HG03432 (cell line): ENCODE data around the gene STAT1.
"Not testable (repeated sequence)": the region's sequence is repeated elsewhere in the genome, so short reads cannot be mapped to it uniquely, and the experiment has no call there.

Source experiments
- ATAC-seq: cut with Tn5 transposase; IDR thresholded peaks from one replicate; pipeline ENCODE4 v1.9.1; 2021; ENCODE audit warnings: mild to moderate bottlenecking, moderate library complexity; ENCODE audit not compliant: unreplicated experiment

Gene STAT1

DNA sequence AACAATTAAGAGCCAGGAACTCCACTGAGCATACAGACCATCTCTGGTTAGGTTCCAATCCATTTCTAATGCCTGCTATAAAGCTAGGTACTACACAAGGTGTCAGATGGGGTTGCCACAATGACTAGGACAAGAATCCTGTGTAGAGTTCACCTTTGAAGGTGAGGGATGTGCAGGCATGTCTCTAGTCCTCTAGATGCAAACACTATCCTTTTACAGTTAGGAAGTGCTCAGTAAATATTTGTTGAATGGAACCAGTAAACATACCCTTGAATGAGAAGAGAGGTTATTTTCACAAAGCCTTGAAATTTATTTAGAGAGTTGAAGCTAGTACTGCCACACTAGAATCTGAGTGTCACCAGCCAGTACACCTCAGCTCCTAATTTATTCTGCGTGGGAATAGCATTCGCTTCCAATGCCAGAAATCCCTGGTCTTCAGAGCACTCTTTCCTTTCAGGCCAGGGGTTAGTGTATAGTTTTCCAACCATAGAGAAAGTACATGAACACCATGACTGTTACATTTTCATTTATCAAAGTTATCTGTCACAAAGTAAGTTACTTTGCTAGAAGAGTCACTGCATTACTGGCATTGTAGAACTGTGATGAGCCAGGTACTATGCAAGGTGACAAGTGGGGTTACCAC lies 48.3 kb downstream of the STAT1 start:
- ATAC-seq: no peak

- no peak for ATAC-seq
Measured at GRCh38 chr2:190964170-190964795, 49.7 kb downstream of the STAT1 start.

DNA sequence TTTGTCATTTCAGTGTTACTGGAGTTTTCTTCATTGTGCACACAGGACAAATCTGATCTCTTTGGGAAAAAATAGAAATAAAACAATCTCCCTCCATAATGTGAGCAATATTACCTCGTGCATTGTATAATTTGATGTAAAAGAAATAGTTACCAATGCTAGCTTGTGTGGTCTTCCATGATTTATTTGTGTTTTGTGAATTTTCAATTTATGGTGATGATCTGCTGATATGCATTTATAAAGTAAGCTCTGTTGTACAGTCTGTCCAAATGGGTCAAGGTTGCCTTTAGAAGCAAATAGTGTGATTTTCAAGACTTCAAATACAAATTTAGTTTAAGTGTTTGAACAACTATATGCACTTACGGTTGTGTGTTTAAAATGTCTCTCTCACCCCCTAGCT lies 50.9 kb downstream of the STAT1 start:
- no peak for ATAC-seq

- peak; percentile 40 for ATAC-seq
Measured at GRCh38 chr2:190961918-190962487, 52.0 kb downstream of the STAT1 start.

- not testable (repeated sequence) for ATAC-seq
Measured at GRCh38 chr2:190961117-190961516, 52.9 kb downstream of the STAT1 start.

DNA sequence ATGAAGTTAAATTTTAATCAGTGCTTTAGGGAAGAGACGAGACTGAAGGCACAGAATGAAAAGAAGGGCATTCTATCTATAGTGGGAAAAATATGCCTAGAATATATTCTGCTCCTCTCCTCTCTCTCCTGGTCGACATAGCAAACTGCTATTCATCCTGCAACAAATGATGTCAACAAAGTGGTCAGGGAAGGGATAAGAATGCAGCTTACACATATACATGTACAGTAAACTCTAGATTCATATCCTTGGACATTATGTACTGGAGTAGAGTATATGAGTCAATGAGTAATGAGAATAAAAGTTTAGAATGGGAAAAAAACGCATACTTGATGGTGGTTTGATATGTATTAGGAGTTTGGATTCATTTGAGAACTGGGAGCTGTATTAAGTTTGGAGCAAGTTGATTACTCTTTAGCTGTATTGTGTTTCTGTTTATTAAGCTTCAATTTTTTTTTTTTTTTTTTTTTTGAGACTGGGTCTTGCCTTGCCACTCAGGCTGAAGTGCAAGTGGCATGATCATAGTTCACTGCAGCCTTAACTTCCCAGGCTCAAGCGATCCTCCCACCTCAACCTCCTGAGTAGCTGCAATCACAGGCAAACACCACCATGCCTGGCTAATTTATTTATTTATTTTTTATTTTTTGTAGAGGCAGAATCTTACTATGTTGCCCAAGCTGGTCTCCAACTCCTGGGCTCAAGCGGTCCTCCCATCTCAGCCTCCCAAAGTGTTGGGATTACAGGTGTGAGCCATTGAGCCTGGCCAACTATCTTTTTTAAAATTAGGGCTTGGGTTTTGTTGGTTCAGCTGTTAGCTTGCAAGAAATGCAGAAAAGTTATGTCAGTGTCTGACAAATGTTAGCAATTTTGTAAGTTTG lies 53.8 kb downstream of the STAT1 start:
- no peak for ATAC-seq

GRCh38 chr2:190953257-190953656 lies 60.7 kb downstream of the STAT1 start:
- ATAC-seq: no peak

DNA sequence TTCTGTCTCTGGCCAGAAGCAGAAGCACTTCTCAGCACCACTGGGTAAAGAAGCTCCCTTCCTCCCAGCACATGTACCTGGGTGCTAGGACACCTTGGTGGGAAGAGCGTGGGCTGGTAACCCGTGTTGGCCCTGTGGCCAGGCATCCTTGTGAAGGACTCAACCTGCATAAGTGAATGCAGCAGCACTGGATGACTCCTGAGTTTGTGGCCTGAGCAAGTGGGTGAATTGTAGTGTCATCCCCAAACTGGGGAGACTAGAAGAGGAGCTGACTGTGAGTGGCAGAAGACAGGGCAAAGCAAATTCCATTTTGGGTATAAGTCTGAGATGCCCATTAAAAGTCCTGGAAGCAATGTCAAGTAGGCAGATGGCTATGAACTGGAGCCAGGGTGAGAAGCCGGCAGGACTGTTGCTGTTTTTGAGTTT lies 63.4 kb downstream of the STAT1 start:
- ATAC-seq: no peak

GRCh38 chr2:190948671-190949070 lies 65.3 kb downstream of the STAT1 start:
- ATAC-seq: no peak

- ATAC-seq: peak; percentile 86
Measured at GRCh38 chr2:190947711-190948251, 66.2 kb downstream of the STAT1 start.

- ATAC-seq: no peak
Measured at GRCh38 chr2:190947141-190947540, 66.8 kb downstream of the STAT1 start.

DNA sequence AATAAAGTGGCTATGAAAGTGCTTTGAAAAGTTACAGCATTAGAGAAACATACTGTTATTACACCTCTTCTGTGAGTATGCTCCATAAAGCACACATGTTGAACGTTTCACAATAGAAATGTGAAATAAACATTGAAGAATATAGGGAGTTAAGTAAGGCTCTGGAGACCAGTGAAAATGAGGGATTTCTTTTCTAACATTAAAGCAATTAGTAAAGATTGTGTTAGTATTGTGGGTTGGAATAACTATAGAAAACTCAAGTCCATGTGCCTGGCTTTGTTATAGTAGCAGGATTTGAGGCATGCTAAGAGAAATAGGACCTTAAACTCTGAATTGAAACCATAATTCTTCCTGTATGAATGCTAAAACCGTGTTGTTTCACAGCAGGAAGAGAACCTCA lies 70.3 kb downstream of the STAT1 start:
- no peak for ATAC-seq

GRCh38 chr2:190942697-190943096 lies 71.3 kb downstream of the STAT1 start:
- no peak for ATAC-seq

GRCh38 chr2:190941571-190941970 lies 72.4 kb downstream of the STAT1 start:
- ATAC-seq: no peak

DNA sequence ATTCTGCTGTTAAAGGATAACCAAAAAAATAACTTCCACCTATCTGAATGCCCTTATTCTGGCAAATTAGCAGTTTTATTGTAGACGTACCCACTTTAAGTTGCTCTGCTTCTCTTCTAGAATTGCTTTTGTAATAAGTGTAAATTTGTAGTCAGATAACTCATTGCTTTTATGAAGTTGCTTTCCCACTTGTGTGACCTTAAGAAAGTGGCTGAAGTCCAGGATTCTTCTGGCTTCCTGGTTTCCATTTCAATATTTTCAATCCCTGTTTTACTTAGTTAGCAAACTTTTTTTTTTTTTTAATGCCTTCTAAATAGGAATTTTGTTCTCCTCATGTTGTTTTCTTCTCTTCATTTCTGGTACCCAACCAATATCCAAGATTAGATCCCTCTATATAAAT lies 73.5 kb downstream of the STAT1 start:
- ATAC-seq: no peak

GRCh38 chr2:190938771-190939335 lies 75.1 kb downstream of the STAT1 start:
- no peak for ATAC-seq

GRCh38 chr2:190935054-190935453 lies 78.9 kb downstream of the STAT1 start:
- no peak for ATAC-seq

- ATAC-seq: no peak
Measured at GRCh38 chr2:190933361-190933760, 80.6 kb downstream of the STAT1 start.

DNA sequence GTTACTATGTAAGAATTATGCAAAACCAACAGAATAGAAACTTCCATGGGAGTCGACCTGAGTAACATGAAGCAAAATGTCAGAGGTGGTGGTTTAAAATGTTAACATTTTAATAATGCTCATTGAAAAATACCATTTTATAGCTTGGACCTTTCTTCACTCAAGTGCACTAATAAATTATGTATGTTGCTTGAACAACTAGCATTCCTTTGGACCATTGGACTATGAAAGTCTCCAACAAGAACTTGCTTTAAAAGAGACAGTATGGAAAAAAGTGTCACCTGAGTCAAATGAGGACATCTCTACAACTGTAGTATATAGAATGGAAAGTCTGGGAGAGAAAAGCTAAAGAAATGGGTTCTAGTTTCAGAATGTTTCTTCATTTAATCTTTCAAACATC lies 81.5 kb downstream of the STAT1 start:
- ATAC-seq: no peak

DNA sequence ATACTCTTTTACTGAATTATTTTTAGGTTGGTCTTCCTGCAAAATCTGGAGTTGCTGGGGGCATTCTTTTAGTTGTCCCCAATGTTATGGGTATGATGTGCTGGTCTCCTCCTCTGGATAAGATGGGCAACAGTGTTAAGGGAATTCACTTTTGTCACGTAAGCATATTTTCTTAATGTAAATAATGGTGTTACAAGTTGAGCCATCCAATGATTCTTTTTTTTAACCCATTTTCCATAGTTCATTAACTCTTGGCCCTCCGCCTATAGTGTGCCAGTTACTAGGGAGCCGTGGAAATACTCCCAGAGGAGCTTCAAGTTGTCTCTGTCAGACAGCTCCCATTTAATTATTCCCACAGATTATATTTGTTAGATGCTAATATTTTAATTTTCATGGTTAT lies 83.6 kb downstream of the STAT1 start:
- no peak for ATAC-seq

DNA sequence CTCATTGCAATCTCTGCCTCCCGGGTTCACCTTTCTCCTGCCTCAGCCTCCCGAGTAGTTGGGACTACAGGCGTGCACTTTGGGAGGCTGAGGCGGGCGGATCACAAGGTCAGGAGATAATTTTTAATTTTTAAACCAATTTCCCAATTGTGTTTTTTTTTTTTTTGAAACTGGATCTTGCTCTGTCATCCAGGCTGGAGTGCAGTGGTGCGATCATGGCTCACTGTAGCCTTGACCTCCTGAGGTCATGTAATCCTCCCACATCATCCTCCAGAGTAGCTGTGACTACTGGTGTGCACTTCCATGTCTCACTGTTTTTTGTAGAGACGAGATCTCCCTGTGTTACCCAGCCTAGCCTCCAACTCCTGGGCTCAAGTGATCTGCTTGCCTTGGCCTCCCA lies 84.1 kb downstream of the STAT1 start:
- no peak for ATAC-seq
